Panc1 (cell line): ENCODE results near the gene HBP1. TPM values are rescaled to one million over a fixed set of nuclear protein-coding genes. Genes with fewer than 3 reads are reported as not detected.
"Not testable (repeated sequence)": the region's sequence is repeated elsewhere in the genome, so short reads cannot be mapped to it uniquely, and the experiment has no call there.

ENCODE experiments used
- ATAC-seq: fragments of 200-7000 bp; cut with Tn5 transposase; 2 replicates; pipeline ENCODE4 v1.9.1; 2020; ENCODE audit warnings: mild to moderate bottlenecking, moderate library complexity
- BruUV-seq: library from RNA; stranded (reverse); fragments of 400-500 nt; replicated peaks from 2 replicates; lab custom pipeline; 2021; lab: Mats Ljungman, UMichigan
- CTCF ChIA-PET: fragments of 300-600 bp; sonication (Branson Sonifier 250); formaldehyde crosslinking; loops from one replicate; lab custom pipeline; 2022; ENCODE audit warnings: antibody characterized with exemption; lab: Charles Lee
- POLR2A ChIA-PET: fragments of 300-600 bp; sonication (Branson Sonifier 250); formaldehyde crosslinking; loops from one replicate; lab custom pipeline; 2022; ENCODE audit warnings: antibody characterized with exemption; lab: Charles Lee
- DNase-seq: peaks from one replicate; pipeline ENCODE4 v3.0.0-alpha.2; 2010; ENCODE audit warnings: low read depth, low spot score
- H3K27ac ChIP-seq: 2 replicates; pipeline ENCODE4 v1.5.1; 2011; ENCODE audit warnings: mild to moderate bottlenecking, low read length, inconsistent platforms
- H3K27me3 ChIP-seq: fragments of 200-500 bp; sonication (Bioruptor generic); 2 replicates; pipeline ENCODE4 v1.6.0; 2014; ENCODE audit warnings: low read length, inconsistent platforms; ENCODE audit not compliant: control insufficient read depth, insufficient read depth
- H3K36me3 ChIP-seq: fragments of 200-500 bp; sonication (Bioruptor generic); 2 replicates; pipeline ENCODE4 v1.5.1; 2014; ENCODE audit warnings: inconsistent platforms, mild to moderate bottlenecking, low read length, moderate library complexity; ENCODE audit not compliant: control insufficient read depth, insufficient read depth
- H3K4me1 ChIP-seq: 2 replicates; pipeline ENCODE4 v1.5.1; 2011; ENCODE audit warnings: inconsistent platforms, mild to moderate bottlenecking, low read length, moderate library complexity; ENCODE audit not compliant: control insufficient read depth, insufficient read depth
- H3K4me3 ChIP-seq, 2 experiments: 2 replicates each; pipeline ENCODE4 v1.5.1; 2011 to 2012; ENCODE audit warnings: low read depth in 2 of 2, low read length in 2 of 2, mild to moderate bottlenecking in 2 of 2, inconsistent platforms in 1 of 2, moderate library complexity in 1 of 2
- H3K9me3 ChIP-seq: fragments of 200-500 bp; sonication (Bioruptor generic); 2 replicates; pipeline ENCODE4 v1.5.1; 2014; ENCODE audit warnings: low read depth, mild to moderate bottlenecking, inconsistent platforms, low read length, moderate library complexity; ENCODE audit not compliant: control insufficient read depth, insufficient read depth
- CTCF ChIP-seq: fragments of 450-650 bp; IDR thresholded peaks from 2 replicates; pipeline ENCODE4 v1.5.1; 2017; ENCODE audit warnings: mild to moderate bottlenecking
- POLR2AphosphoS5 ChIP-seq: IDR thresholded peaks from 2 replicates; pipeline ENCODE4 v1.6.1; 2012; ENCODE audit warnings: mild to moderate bottlenecking, low read depth, low read length, moderate library complexity
- REST ChIP-seq, 2 experiments: IDR thresholded peaks; 2 replicates each; pipeline ENCODE4 v1.6.1; 2011 to 2012; ENCODE audit warnings: low read depth in 2 of 2, control low read depth in 1 of 2, low read length in 1 of 2, mild to moderate bottlenecking in 1 of 2, moderate library complexity in 1 of 2; ENCODE audit not compliant: insufficient read depth in 1 of 2
- SIN3A ChIP-seq: IDR thresholded peaks from 2 replicates; pipeline ENCODE4 v1.6.1; 2012; ENCODE audit warnings: low read depth, mild to moderate bottlenecking, low read length, moderate library complexity, borderline replicate concordance; ENCODE audit not compliant: insufficient read depth
- TCF7L2 ChIP-seq: IDR thresholded peaks from 2 replicates; pipeline ENCODE4 v1.6.1; 2011; ENCODE audit warnings: mild to moderate bottlenecking, low read depth, low read length, inconsistent platforms
- in situ Hi-C: cut with HindIII; loops from 2 replicates; pipeline ENCODE4 v1.10.0; 2016; ENCODE audit warnings: low sequenced_read_pairs, low pct_unique_long_range_greater_than_20kb
- intact Hi-C: fragments of 100-400 bp; cut with micrococcal nuclease; formaldehyde crosslinking; loops from one replicate; pipeline ENCODE4 v1.10.0; 2022; ENCODE audit not compliant: unreplicated experiment
- total RNA-seq: library from RNA; stranded (reverse); gene quantifications from one replicate; pipeline ENCODE4 v1.2.1, GENCODE V29; 2021; ENCODE audit not compliant: unreplicated experiment

HBP1 gene
- total RNA-seq, 1 experiment from 2014 or later: 28.1 TPM

GRCh38 chr7:107154826-107155225 is 14.0 kb upstream of the HBP1 start:
- ATAC-seq (no peak), DNase-seq (no peak)
- Histone ChIP-seq H3K27me3 (peaks cover 9% of the 10 kb centered on the region; the same call in 1 of the 2 replicates), H3K27ac (no peak overlapping the region), H3K4me1 (no peaks in the 10 kb centered on the region), H3K9me3 (no peaks in the 10 kb centered on the region), H3K36me3 (no peaks in the 10 kb centered on the region), H3K4me3 (no peak overlapping the region)
- intact Hi-C loops (no loop called here), in situ Hi-C loops (no loop called here)
- no TSS peak for BruUV-seq
- CTCF ChIA-PET: no interaction called here
- POLR2A ChIA-PET: no interaction called here
- no peak for TF ChIP-seq SIN3A
- TF ChIP-seq POLR2AphosphoS5: no peak
- no peak for TF ChIP-seq REST (IDR thresholded peaks at IDR 0.05; ENCODE audit: insufficient read depth in 1 of 2, low read depth in 2 of 2, low read length in 1 of 2)
- no peak for TF ChIP-seq TCF7L2
- no peak for TF ChIP-seq CTCF

- H3K27me3 ChIP-seq, ATAC-seq, H3K36me3 ChIP-seq, POLR2A ChIA-PET, BruUV-seq, H3K4me1 ChIP-seq, H3K9me3 ChIP-seq, H3K27ac ChIP-seq, intact Hi-C loops, H3K4me3 ChIP-seq, DNase-seq, CTCF ChIA-PET, in situ Hi-C loops: not testable (repeated sequence)
These were observed 13.1 kb upstream of the HBP1 start for GRCh38 chr7:107155726-107156125.

- Histone ChIP-seq H3K4me3 (no peak overlapping the region), H3K36me3 (no peaks in the 10 kb centered on the region), H3K27ac (no peak overlapping the region), H3K27me3 (peaks cover 9% of the 10 kb centered on the region; the same call in 1 of the 2 replicates), H3K4me1 (no peaks in the 10 kb centered on the region), H3K9me3 (no peaks in the 10 kb centered on the region)
- in situ Hi-C loops: no loop called here
- intact Hi-C loops: no loop called here
- TF ChIP-seq SIN3A: no peak
- no peak for TF ChIP-seq CTCF
- no peak for TF ChIP-seq POLR2AphosphoS5
- no peak for TF ChIP-seq TCF7L2
- TF ChIP-seq REST (IDR thresholded peaks at IDR 0.05; ENCODE audit: insufficient read depth in 1 of 2, low read depth in 2 of 2, low read length in 1 of 2): no peak
- ChIA-PET POLR2A (no interaction called here), CTCF (no interaction called here)
- no TSS peak for BruUV-seq
- DNase-seq: no peak
- ATAC-seq: no peak
These were observed 11.7 kb upstream of the HBP1 start for GRCh38 chr7:107157091-107157490.
